ENCODE data around the gene C9.
"Not testable (repeated sequence)": the region's sequence is repeated elsewhere in the genome, so short reads cannot be mapped to it uniquely, and the experiment has no call there.

C9 gene

DNA sequence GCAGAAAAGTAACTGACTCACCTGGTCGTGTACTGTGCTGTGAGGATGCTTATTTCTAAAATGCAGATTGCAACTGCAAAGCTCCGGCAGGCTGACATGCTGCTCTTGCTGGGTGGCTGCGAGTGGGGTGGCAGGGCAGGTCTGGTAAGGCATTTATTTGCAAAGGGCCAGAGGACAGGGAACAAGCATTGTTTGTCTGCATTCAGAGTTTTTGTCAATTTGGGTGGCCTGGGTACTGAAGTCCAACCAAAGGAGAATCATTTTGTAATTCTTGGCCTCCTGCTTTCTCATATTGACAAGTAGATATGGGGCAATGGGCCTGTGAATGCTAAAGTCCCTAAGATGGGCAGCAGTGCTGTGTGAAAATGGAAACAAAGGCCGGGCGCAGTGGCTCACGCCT is at the start of gene C9:
Gene C9 (minus strand): TSS at position 129 of the 400 bp plus-strand sequence. CDS start 31 bp downstream, at position 98.
- DNase-seq (ENCODE audit: low spot score) = no peak

- DNase-seq (ENCODE audit: low spot score) = no peak
Measured at GRCh38 chr5:39413771-39414170, 49.5 kb upstream of the C9 start.

- DNase-seq (ENCODE audit: low spot score) = no peak
Measured at GRCh38 chr5:39412721-39413394, 48.6 kb upstream of the C9 start.

DNA sequence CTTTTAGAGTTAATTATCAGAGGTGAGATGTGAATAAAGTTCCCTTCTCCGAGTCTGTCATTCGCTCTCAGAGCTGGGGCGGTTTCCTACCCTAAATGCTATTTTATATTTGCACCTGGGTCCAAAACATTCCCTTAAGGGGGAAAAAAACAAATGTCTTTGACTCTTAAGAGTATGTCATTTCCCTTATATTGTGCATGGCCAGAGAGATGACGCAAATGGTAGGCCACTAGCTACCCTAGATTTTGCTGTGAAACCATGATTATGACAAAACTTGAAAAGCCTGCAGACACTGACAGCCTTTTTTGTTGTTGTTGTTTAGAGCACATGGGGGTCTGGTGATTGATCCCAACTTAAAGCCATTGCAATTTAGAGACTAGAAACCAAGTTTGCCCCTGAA is 47.7 kb upstream of the C9 start:
- DNase-seq (ENCODE audit: low spot score) = no peak

GRCh38 chr5:39411061-39411460 is 46.8 kb upstream of the C9 start:
- DNase-seq (ENCODE audit: low spot score) = no peak

- DNase-seq (ENCODE audit: low spot score) = no peak
Measured at GRCh38 chr5:39409033-39409432, 44.7 kb upstream of the C9 start.

GRCh38 chr5:39405083-39405843 is 41.0 kb upstream of the C9 start:
- no peak for DNase-seq (ENCODE audit: low spot score)

GRCh38 chr5:39403761-39404160 is 39.5 kb upstream of the C9 start:
- DNase-seq (ENCODE audit: low spot score) = not testable (repeated sequence)

- not testable (repeated sequence) for DNase-seq (ENCODE audit: low spot score)
Measured at GRCh38 chr5:39402140-39402539, 37.8 kb upstream of the C9 start.

DNA sequence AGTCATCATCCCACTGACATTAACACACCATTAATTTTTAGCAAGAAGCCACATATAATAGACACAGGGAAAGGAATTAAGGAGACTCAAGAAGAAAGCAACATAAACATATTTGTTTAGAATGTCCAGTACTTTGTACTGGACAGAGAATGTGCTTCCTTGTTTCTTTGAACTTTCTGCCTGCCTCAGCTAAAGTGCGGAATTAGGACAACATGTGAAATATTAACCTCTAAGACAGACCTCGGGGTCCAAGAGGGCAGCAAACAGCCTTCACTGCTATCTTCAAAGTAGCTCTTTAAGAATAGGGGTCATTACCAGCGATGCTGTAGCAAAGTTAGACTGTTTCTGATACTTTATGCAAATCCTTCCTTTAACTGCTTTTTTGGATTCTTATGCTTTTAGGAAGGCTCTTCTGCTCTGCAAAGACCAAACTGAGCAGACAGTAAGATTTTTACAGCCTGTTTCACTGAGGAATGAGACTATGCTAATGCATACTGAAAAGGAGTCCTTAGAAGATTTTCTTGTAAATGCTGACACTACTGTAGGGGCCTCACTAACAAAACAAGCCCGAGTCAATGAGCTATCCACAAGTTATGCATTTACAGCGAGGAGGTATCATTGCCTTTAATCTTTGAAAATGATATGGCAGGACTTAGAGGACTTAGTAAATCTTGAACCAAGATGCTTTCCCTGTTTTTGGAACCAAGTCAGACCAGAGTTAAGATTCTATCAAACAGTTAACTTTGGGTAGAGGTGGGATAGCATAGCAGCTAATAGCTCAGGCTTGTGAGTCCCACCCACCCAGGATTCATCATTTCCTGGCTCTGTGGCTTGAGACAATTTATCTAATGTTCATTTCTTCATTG is 36.7 kb upstream of the C9 start:
- no peak for DNase-seq (ENCODE audit: low spot score)

- DNase-seq (ENCODE audit: low spot score) = no peak
Measured at GRCh38 chr5:39399135-39400036, 35.1 kb upstream of the C9 start.

DNA sequence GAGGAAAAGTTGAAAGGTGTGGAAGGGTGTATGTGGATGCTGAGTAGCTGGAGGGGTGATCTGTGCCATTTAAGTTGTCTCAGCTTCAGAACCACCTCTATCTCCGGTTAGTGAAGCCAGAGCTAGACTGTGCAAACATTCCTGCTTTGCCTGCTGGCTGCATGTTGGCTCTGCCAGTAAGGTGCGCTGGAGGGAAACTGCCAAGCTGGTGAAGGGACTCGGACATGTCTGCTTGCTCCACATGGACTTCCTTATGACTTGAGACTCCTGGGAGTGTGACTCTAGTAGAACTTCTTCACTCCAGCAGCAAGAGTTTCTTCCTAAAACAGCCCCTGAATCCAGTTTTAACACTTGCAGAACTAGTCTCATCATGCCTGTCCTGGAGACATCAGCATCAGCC is 32.5 kb upstream of the C9 start:
- no peak for DNase-seq (ENCODE audit: low spot score)

DNA sequence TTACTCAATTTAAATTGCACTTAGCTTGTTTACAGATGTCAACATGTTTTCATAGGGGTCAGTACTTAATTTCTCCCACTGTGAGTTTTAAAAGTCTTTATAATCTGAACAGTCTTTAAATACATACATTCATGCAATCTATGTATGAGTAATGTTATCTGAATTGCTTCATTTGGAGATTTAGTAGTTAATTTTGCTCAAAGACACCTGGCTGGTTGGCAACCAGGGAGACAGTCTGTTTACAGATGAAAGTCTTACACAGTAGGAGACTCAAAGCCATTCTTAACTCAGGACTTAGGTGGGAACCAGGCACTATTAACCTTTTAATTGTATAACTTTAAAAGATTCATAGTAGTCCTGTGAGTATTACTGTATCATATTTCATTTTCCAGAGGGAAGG is 31.2 kb upstream of the C9 start:
- DNase-seq (ENCODE audit: low spot score) = no peak

DNA sequence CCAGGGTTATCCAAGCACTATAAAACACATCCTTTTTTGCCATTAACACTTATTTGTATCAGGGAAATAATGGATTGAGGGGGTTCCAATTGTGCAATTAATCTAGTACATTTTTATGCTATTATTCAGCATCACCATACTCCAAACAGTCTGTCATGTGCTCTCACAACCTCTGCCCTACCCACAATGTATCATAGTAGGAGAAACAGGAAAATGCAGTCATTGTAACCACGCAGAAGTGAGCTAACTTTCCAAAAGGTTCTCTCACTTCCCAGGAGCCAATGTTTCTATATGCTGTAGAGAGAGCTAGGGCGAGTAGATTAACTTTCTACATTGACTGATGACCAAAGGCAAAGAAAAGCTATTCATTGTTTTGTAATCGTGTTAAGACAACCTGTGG is 30.7 kb upstream of the C9 start:
- no peak for DNase-seq (ENCODE audit: low spot score)

DNA sequence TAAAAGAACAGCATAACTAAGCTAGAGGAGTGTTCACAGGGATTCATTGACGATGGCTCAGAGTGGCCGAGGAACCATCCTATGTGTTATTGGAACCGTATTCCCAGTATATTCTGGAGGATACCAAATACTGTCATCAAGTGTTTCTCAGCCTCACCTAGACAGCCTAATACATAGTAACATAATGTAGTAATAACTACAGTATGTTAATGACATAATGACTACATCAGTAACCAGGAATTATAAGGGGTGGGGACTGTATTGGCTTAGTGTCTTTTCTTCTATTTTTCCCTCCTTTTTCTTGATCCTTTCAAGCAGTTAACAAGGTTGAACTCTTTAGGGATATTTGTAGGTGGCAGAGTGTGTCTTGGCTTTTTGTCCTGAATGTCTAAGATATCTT is 26.6 kb upstream of the C9 start:
- DNase-seq (ENCODE audit: low spot score) = no peak

DNA sequence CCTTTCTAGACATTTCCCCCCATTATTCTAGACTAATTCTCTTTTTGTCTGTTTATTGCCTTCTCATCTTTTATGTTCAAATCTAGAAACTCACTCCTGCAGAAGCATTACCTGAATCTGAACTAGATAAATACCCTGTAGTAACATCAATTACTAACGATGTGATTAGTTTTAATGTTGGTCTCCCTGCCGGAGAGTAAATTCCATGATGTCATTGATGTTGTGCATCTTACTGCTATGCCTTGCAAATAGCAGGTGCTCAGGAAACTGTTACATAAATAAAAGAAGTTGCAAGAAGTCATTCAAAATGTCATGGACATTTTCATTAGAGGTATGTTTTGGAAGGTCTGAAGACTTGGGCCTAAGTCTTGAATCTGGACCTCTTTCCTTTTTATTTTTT is 23.0 kb upstream of the C9 start:
- DNase-seq (ENCODE audit: low spot score) = no peak

DNA sequence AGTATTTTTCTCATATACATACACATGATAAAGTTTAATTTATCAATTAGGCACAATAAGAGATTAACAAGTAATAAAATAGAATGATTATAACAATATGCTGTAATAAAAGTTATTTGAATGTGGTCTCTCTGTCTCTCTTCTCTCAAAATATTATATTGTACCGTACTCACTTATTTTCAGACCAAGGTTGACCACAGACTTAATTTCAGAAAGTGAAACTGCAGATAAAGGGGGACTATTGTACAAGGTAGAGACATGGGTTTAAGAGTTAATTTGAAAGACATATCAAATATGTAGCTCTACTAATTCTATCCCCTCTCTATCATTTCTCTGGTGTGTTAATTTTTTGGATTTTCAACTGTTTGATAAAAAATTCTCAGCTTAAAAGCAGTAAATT is 20.0 kb upstream of the C9 start:
- no peak for DNase-seq (ENCODE audit: low spot score)

- DNase-seq (ENCODE audit: low spot score) = no peak
Measured at GRCh38 chr5:39381376-39381775, 17.1 kb upstream of the C9 start.

GRCh38 chr5:39379693-39380092 is 15.4 kb upstream of the C9 start:
- DNase-seq (ENCODE audit: low spot score) = peak; percentile 9

DNA sequence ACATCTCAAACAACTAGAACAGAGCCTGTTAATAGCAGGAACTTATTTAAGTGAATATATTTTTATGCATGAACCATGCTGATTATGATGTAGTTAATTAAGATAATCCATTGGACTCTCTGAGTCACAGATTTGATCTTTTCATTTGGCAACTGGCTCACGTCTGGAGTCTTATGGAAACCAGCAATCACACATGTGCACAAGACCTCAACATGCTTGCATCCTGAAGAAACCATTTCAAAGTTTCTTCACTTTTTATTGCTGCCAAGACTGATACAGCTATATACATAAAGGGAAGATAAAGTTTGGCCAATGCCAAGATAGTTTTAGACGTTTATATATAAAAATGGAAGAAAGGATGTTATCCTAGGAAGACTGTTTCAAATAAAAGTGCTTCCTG is 13.3 kb upstream of the C9 start:
- no peak for DNase-seq (ENCODE audit: low spot score)

GRCh38 chr5:39376293-39376714 is 12.0 kb upstream of the C9 start:
- DNase-seq (ENCODE audit: low spot score) = peak; percentile 53

DNA sequence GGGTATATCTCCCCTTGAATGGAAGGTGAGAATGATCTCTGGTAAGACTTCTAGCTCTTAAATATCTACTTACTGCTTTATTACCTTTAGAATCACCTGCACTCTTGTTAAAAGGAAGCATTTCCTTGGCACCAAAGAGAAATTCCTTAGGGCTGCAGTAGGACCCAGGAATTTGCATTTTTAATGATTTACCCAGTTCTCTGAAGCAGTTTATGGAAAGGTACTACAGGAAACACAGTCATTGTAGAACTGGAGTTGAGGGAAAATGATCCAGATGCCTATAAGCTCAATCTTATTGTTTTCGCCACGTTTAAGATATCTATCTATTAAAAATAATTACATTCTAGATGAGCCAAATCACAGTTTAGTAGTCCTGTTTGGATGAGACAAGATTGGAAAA is 9.5 kb upstream of the C9 start:
- DNase-seq (ENCODE audit: low spot score) = no peak

All from cerebellar cortex (tissue), 1 donor.